Smooth muscle cell (in vitro differentiated cells): Measurements from ENCODE around the gene PIP4K2C. TPM values are rescaled to one million over a fixed set of nuclear protein-coding genes. Genes with fewer than 3 reads are reported as not detected.
A peak's percentile ranks its signal among the peaks of the same experiment; 100 is the strongest.

ENCODE experiments used
- DNase-seq: peaks from one replicate; lab custom pipeline; 2025; ENCODE audit not compliant: unreplicated experiment; lab: John Stamatoyannopoulos, UW
- H2AFZ ChIP-seq: fragments of 200-600 bp; sonication (generic); 2 replicates; pipeline ENCODE4 v1.6.0; 2016; ENCODE audit warnings: antibody characterized with exemption, low read depth, mild to moderate bottlenecking
- H3F3A ChIP-seq: fragments of 200-600 bp; sonication (generic); 2 replicates; pipeline ENCODE4 v1.6.0; 2017; ENCODE audit warnings: antibody characterized with exemption, low read depth
- H3K27ac ChIP-seq: fragments of 200-600 bp; sonication (generic); 2 replicates; pipeline ENCODE4 v1.5.1; 2016; ENCODE audit warnings: low read depth, mild to moderate bottlenecking
- H3K27me3 ChIP-seq: fragments of 200-600 bp; sonication (generic); 2 replicates; pipeline ENCODE4 v1.6.1; 2016; ENCODE audit warnings: low read depth, mild to moderate bottlenecking
- H3K36me3 ChIP-seq: fragments of 200-600 bp; sonication (generic); 2 replicates; pipeline ENCODE4 v1.5.1; 2016; ENCODE audit warnings: low read depth
- H3K4me1 ChIP-seq: fragments of 200-600 bp; sonication (generic); 2 replicates; pipeline ENCODE4 v1.5.1; 2016; ENCODE audit warnings: low read depth
- H3K4me2 ChIP-seq: fragments of 200-600 bp; sonication (generic); 2 replicates; pipeline ENCODE4 v1.6.0; 2016; ENCODE audit warnings: mild to moderate bottlenecking
- H3K4me3 ChIP-seq: fragments of 200-600 bp; sonication (generic); 2 replicates; pipeline ENCODE4 v1.5.1; 2016; ENCODE audit warnings: mild to moderate bottlenecking
- H3K79me2 ChIP-seq: fragments of 200-600 bp; sonication (generic); 2 replicates; pipeline ENCODE4 v1.6.0; 2016; ENCODE audit warnings: low read depth, mild to moderate bottlenecking
- H3K9ac ChIP-seq: fragments of 200-600 bp; sonication (generic); 2 replicates; pipeline ENCODE4 v1.6.0; 2016; ENCODE audit warnings: low read depth
- H3K9me3 ChIP-seq: fragments of 200-600 bp; sonication (generic); replicated peaks from 2 replicates; pipeline ENCODE4 v1.5.1; 2016; ENCODE audit warnings: low read depth
- H4K20me1 ChIP-seq: fragments of 200-600 bp; sonication (generic); 2 replicates; pipeline ENCODE4 v1.6.0; 2016; ENCODE audit warnings: low read depth
- CTCF ChIP-seq: fragments of 200-600 bp; sonication (generic); IDR thresholded peaks from 2 replicates; pipeline ENCODE4 v1.5.1; 2017; ENCODE audit warnings: borderline replicate concordance, mild to moderate bottlenecking, antibody characterized with exemption; ENCODE audit not compliant: insufficient read depth, poor library complexity, severe bottlenecking
- WGBS: methylation state at CpG from one replicate; pipeline ENCODE4 v1.1.7; 2016; ENCODE audit warnings: low lambda C conversion rate; 5-methylcytosine and 5-hydroxymethylcytosine counted together
- polyA plus RNA-seq: library from polyadenylated mRNA; unstranded; fragments of >200 nt; fragmentation: Nextera tagmentation; extraction: Ambion mirVana; gene quantifications from 2 replicates; pipeline ENCODE4 v1.2.1, GENCODE V29; 2016
- total RNA-seq: library from RNA; depleted of rRNA; stranded (reverse); fragments of >200 nt; gene quantifications from 2 replicates; pipeline ENCODE4 v1.2.3, GENCODE V29; 2014

PIP4K2C gene
- total and polyA plus RNA-seq, 2 experiments from 2014 or later: 33.3 to 39.5 TPM

GRCh38 chr12:57604454-57604991 is 13.5 kb downstream of the PIP4K2C start, which contains the start of gene DTX3:
TSS of gene DTX3 (plus strand) at chr12:57604824. CDS start at chr12:57606518, 1,694 bp downstream.
- Histone ChIP-seq H3K4me3 (peak within 1 kb of the TSS; percentile 89), H3K27ac (peak within 1 kb of the TSS; percentile 28), H3K4me2 (peak within 1 kb of the TSS; percentile 100), H3K9ac (peak within 1 kb of the TSS; percentile 91), H3K79me2 (no peaks in the 10 kb centered on the region), H3K9me3 (no peaks in the 10 kb centered on the region), H3K36me3 (no peaks in the 10 kb centered on the region), H3K27me3 (no peaks in the 10 kb centered on the region), H2AFZ (peak within 1 kb of the TSS; percentile 65), H4K20me1 (no peaks in the 10 kb centered on the region), H3F3A (peaks cover 16% of the 10 kb centered on the region), H3K4me1 (peaks cover 14% of the 10 kb centered on the region)
- DNase-seq: no peak
- no peak for TF ChIP-seq CTCF
- 1% methylated on average over 30 of the region's 36 CpGs for WGBS

GRCh38 chr12:57604992-57605810 is 14.2 kb downstream of the PIP4K2C start:
- Histone ChIP-seq H2AFZ (peak overlapping the region; percentile 65), H3K79me2 (no peaks in the 10 kb centered on the region), H3K4me3 (peak overlapping the region; percentile 89), H3F3A (peaks cover 17% of the 10 kb centered on the region), H3K4me2 (peak overlapping the region; percentile 100), H3K27me3 (no peaks in the 10 kb centered on the region), H3K27ac (peak overlapping the region; percentile 28), H3K9ac (peak overlapping the region; percentile 91), H4K20me1 (no peaks in the 10 kb centered on the region), H3K36me3 (no peaks in the 10 kb centered on the region), H3K4me1 (peaks cover 18% of the 10 kb centered on the region), H3K9me3 (no peaks in the 10 kb centered on the region)
- no peak for TF ChIP-seq CTCF
- DNase-seq: no peak
- 8% methylated on average over 17 of the region's 25 CpGs for whole genome bisulfite sequencing

- Histone ChIP-seq H3K9me3 (no peaks in the 10 kb centered on the region), H3K79me2 (no peaks in the 10 kb centered on the region), H4K20me1 (no peaks in the 10 kb centered on the region), H3K27me3 (no peaks in the 10 kb centered on the region), H3K9ac (no peak overlapping the region), H3K4me3 (peak overlapping the region; percentile 89), H3K36me3 (no peaks in the 10 kb centered on the region), H2AFZ (no peak overlapping the region), H3K4me2 (peak overlapping the region; percentile 100), H3F3A (peaks cover 24% of the 10 kb centered on the region), H3K27ac (no peak overlapping the region), H3K4me1 (peaks cover 23% of the 10 kb centered on the region)
- no peak for DNase-seq
- WGBS: 82% methylated on average over 4 of the region's 4 CpGs
- no peak for TF ChIP-seq CTCF
Observed at GRCh38 chr12:57605811-57606311, 14.9 kb downstream of the PIP4K2C start.
